H9 (cell line): ENCODE measurements around the gene SEMA3D. TPM values are rescaled to one million over a fixed set of nuclear protein-coding genes. Genes with fewer than 3 reads are reported as not detected.

ENCODE experiments used
- DNase-seq: peaks from one replicate; pipeline ENCODE4 v3.0.0-alpha.2; 2017
- H2AFZ ChIP-seq: one replicate; pipeline ENCODE4 v1.6.1; 2013; ENCODE audit warnings: mild to moderate bottlenecking, low read length, control low read depth, moderate library complexity
- H2AK5ac ChIP-seq: 2 replicates; pipeline ENCODE4 v1.6.1; 2013; ENCODE audit warnings: low read length, control low read depth, mixed read lengths; ENCODE audit not compliant: insufficient read length
- H2BK120ac ChIP-seq: one replicate; pipeline ENCODE4 v1.6.1; 2013; ENCODE audit warnings: low read depth, mild to moderate bottlenecking, low read length, control low read depth, inconsistent platforms; ENCODE audit not compliant: poor library complexity, severe bottlenecking
- H2BK12ac ChIP-seq: 2 replicates; pipeline ENCODE4 v1.6.1; 2013; ENCODE audit warnings: low read length, control low read depth, mixed read lengths, low read depth; ENCODE audit not compliant: insufficient read length
- H2BK15ac ChIP-seq: 2 replicates; pipeline ENCODE4 v1.6.1; 2013; ENCODE audit warnings: low read depth, low read length, control low read depth
- H2BK20ac ChIP-seq: one replicate; pipeline ENCODE4 v1.6.1; 2013; ENCODE audit warnings: low read depth, mild to moderate bottlenecking, low read length, control low read depth, inconsistent platforms; ENCODE audit not compliant: poor library complexity, severe bottlenecking
- H2BK5ac ChIP-seq: 2 replicates; pipeline ENCODE4 v1.6.1; 2013; ENCODE audit warnings: low read length, control low read depth, mixed read lengths; ENCODE audit not compliant: insufficient read length
- H3K14ac ChIP-seq: 2 replicates; pipeline ENCODE4 v1.6.1; 2013; ENCODE audit warnings: low read length, control low read depth; ENCODE audit not compliant: insufficient read depth
- H3K18ac ChIP-seq: 2 replicates; pipeline ENCODE4 v1.6.1; 2013; ENCODE audit warnings: low read depth, mild to moderate bottlenecking, mixed read lengths, low read length, control low read depth; ENCODE audit not compliant: insufficient read length
- H3K23ac ChIP-seq: 2 replicates; pipeline ENCODE4 v1.6.1; 2013; ENCODE audit warnings: low read length, control low read depth, mixed read lengths, low read depth; ENCODE audit not compliant: insufficient read length
- H3K23me2 ChIP-seq: 2 replicates; pipeline ENCODE4 v1.6.1; 2013; ENCODE audit warnings: low read depth, mild to moderate bottlenecking, mixed read lengths, low read length, control low read depth; ENCODE audit not compliant: insufficient read length, poor library complexity, severe bottlenecking
- H3K27ac ChIP-seq: 2 replicates; pipeline ENCODE4 v1.5.1; 2013; ENCODE audit warnings: low read length, control low read depth, mixed read lengths, low read depth; ENCODE audit not compliant: insufficient read length
- H3K27me3 ChIP-seq: 2 replicates; pipeline ENCODE4 v1.6.1; 2013; ENCODE audit warnings: low read length, control low read depth, inconsistent platforms; ENCODE audit not compliant: insufficient read depth
- H3K4ac ChIP-seq: 2 replicates; pipeline ENCODE4 v1.6.1; 2013; ENCODE audit warnings: low read depth, mild to moderate bottlenecking, control low read depth, inconsistent platforms, low read length, moderate library complexity
- H3K4me1 ChIP-seq: 2 replicates; pipeline ENCODE4 v1.6.1; 2013; ENCODE audit warnings: low read length, control low read depth, inconsistent platforms; ENCODE audit not compliant: insufficient read depth
- H3K4me2 ChIP-seq: 2 replicates; pipeline ENCODE4 v1.6.1; 2013; ENCODE audit warnings: low read length, control low read depth, mixed read lengths; ENCODE audit not compliant: insufficient read length, insufficient read depth
- H3K56ac ChIP-seq: 2 replicates; pipeline ENCODE4 v1.6.1; 2013; ENCODE audit warnings: low read depth, mild to moderate bottlenecking, mixed read lengths, low read length, control low read depth; ENCODE audit not compliant: insufficient read length
- H3K79me1 ChIP-seq: 2 replicates; pipeline ENCODE4 v1.6.1; 2013; ENCODE audit warnings: low read depth, mild to moderate bottlenecking, moderate library complexity, low read length, control low read depth, inconsistent platforms; ENCODE audit not compliant: insufficient read depth, poor library complexity, severe bottlenecking
- H3K79me2 ChIP-seq: 2 replicates; pipeline ENCODE4 v1.6.1; 2013; ENCODE audit warnings: low read length, control low read depth, inconsistent platforms; ENCODE audit not compliant: insufficient read depth
- H3K9ac ChIP-seq: 2 replicates; pipeline ENCODE4 v1.6.1; 2013; ENCODE audit warnings: low read length, control low read depth, mixed read lengths; ENCODE audit not compliant: insufficient read length; ENCODE audit errors: extremely low read depth
- H3K9me3 ChIP-seq: one replicate; pipeline ENCODE4 v1.6.1; 2013; ENCODE audit warnings: low read depth, low read length, inconsistent platforms; ENCODE audit not compliant: control insufficient read depth
- H3T11ph ChIP-seq: one replicate; pipeline ENCODE4 v1.6.1; 2013; ENCODE audit warnings: mild to moderate bottlenecking, low read length, control low read depth, inconsistent platforms
- H4K20me1 ChIP-seq: one replicate; pipeline ENCODE4 v1.6.1; 2013; ENCODE audit not compliant: control insufficient read depth, insufficient read length, insufficient read depth
- H4K5ac ChIP-seq: 2 replicates; pipeline ENCODE4 v1.6.1; 2013; ENCODE audit warnings: low read depth, mild to moderate bottlenecking, mixed read lengths, low read length, control low read depth; ENCODE audit not compliant: insufficient read length
- H4K8ac ChIP-seq: replicated peaks from 2 replicates; pipeline ENCODE4 v1.6.1; 2013; ENCODE audit warnings: low read length, control low read depth, mixed read lengths, low read depth; ENCODE audit not compliant: insufficient read length
- H4K91ac ChIP-seq: 2 replicates; pipeline ENCODE4 v1.6.1; 2013; ENCODE audit warnings: low read depth, mild to moderate bottlenecking, moderate library complexity, mixed read lengths, low read length, control low read depth; ENCODE audit not compliant: insufficient read length
- H3K27ac Mint-ChIP-seq, 3 experiments: 2 replicates in 2 of 3; 3 replicates in 1 of 3; pipeline ENCODE4 v1.8.0; 2020 to 2021; ENCODE audit warnings: mixed read lengths in 3 of 3, mild to moderate bottlenecking in 1 of 3, moderate library complexity in 1 of 3
- H3K27me3 Mint-ChIP-seq: 2 replicates; pipeline ENCODE4 v1.8.0; 2021; ENCODE audit warnings: low read depth, mild to moderate bottlenecking, moderate library complexity, mixed read lengths
- H3K36me3 Mint-ChIP-seq, 3 experiments: 2 replicates in 2 of 3; 3 replicates in 1 of 3; pipeline ENCODE4 v1.8.0; 2020 to 2021; ENCODE audit warnings: low read depth in 3 of 3, mixed read lengths in 3 of 3; ENCODE audit not compliant: insufficient read depth in 1 of 3
- H3K4me1 Mint-ChIP-seq, 2 experiments: 2 replicates each; pipeline ENCODE4 v1.8.0; 2020; ENCODE audit warnings: mixed read lengths in 2 of 2
- H3K4me3 Mint-ChIP-seq, 2 experiments: 2 replicates in 1 of 2; 3 replicates in 1 of 2; pipeline ENCODE4 v1.8.0; 2020 to 2021; ENCODE audit warnings: mild to moderate bottlenecking in 2 of 2, mixed read lengths in 2 of 2, moderate library complexity in 1 of 2
- H3K9me3 Mint-ChIP-seq, 2 experiments: 2 replicates in 1 of 2; 3 replicates in 1 of 2; pipeline ENCODE4 v1.8.0; 2020; ENCODE audit warnings: mild to moderate bottlenecking in 2 of 2, mixed read lengths in 2 of 2, moderate library complexity in 1 of 2
- CTCF ChIP-seq: fragments of 200-600 bp; sonication (generic); conservative IDR thresholded peaks from 3 replicates; pipeline ENCODE4 v1.8.0; 2021; ENCODE audit warnings: antibody characterized with exemption, mild to moderate bottlenecking
- WGBS: extraction: QIAGEN DNeasy Blood & Tissue Kit; methylation state at CpG from one replicate; pipeline ENCODE4 v1.1.7; 2013; ENCODE audit warnings: missing lambda C conversion rate, low lambda C conversion rate, mixed read lengths; ENCODE audit not compliant: insufficient read length; ENCODE audit errors: extremely low coverage; 5-methylcytosine and 5-hydroxymethylcytosine counted together
- total RNA-seq: library from RNA; stranded (reverse); gene quantifications from 2 replicates; pipeline ENCODE4 v1.2.1, GENCODE V29; 2021

The SEMA3D gene
- total RNA-seq, 1 experiment from 2014 or later: 5.4 TPM

- Histone ChIP-seq H3K4me1 (no peaks in the 10 kb centered on the region), H3K56ac (no peak overlapping the region), H3K14ac (no peak overlapping the region), H3K23ac (no peak overlapping the region), H3K79me1 (no peaks in the 10 kb centered on the region), H3K4ac (no peak overlapping the region), H3T11ph (no peak overlapping the region), H4K5ac (no peak overlapping the region), H3K18ac (no peak overlapping the region), H2BK15ac (no peak overlapping the region), H2AFZ (no peak overlapping the region), H3K27me3 (no peaks in the 10 kb centered on the region), H2AK5ac (no peak overlapping the region), H2BK12ac (no peak overlapping the region), H4K20me1 (no peaks in the 10 kb centered on the region), H3K4me2 (no peak overlapping the region), H2BK5ac (no peak overlapping the region), H3K23me2 (no peaks in the 10 kb centered on the region), H3K9me3 (no peaks in the 10 kb centered on the region), H3K79me2 (no peaks in the 10 kb centered on the region), H3K9ac (no peak overlapping the region), H4K91ac (no peak overlapping the region), H2BK20ac (no peak overlapping the region), H3K27ac (no peak overlapping the region), H4K8ac (no peak overlapping the region), H2BK120ac (no peak overlapping the region)
- TF ChIP-seq CTCF: no peak
- H3K4me3 Mint-ChIP-seq: no peak overlapping the region
- no peaks in the 10 kb centered on the region for H3K4me1 Mint-ChIP-seq
- H3K9me3 Mint-ChIP-seq: no peaks in the 10 kb centered on the region
- H3K36me3 Mint-ChIP-seq: no peaks in the 10 kb centered on the region
- H3K27ac Mint-ChIP-seq: 0 out of 7 replicates have a peak overlapping the region, but pooled peaks of 1 of the 3 experiments have one; percentile 44
- no peak for DNase-seq
- H3K27me3 Mint-ChIP-seq: no peaks in the 10 kb centered on the region
- no CpG with 5 or more reads among the region's 4 CpGs for WGBS
These were observed 82.2 kb downstream of the SEMA3D start for GRCh38 chr7:85104432-85105205.
